ENCODE results near the gene HSH2D.
"Not testable (repeated sequence)": the region's sequence is repeated elsewhere in the genome, so short reads cannot be mapped to it uniquely, and the experiment has no call there.

Gene HSH2D, protein sequence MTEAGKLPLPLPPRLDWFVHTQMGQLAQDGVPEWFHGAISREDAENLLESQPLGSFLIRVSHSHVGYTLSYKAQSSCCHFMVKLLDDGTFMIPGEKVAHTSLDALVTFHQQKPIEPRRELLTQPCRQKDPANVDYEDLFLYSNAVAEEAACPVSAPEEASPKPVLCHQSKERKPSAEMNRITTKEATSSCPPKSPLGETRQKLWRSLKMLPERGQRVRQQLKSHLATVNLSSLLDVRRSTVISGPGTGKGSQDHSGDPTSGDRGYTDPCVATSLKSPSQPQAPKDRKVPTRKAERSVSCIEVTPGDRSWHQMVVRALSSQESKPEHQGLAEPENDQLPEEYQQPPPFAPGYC

DNA sequence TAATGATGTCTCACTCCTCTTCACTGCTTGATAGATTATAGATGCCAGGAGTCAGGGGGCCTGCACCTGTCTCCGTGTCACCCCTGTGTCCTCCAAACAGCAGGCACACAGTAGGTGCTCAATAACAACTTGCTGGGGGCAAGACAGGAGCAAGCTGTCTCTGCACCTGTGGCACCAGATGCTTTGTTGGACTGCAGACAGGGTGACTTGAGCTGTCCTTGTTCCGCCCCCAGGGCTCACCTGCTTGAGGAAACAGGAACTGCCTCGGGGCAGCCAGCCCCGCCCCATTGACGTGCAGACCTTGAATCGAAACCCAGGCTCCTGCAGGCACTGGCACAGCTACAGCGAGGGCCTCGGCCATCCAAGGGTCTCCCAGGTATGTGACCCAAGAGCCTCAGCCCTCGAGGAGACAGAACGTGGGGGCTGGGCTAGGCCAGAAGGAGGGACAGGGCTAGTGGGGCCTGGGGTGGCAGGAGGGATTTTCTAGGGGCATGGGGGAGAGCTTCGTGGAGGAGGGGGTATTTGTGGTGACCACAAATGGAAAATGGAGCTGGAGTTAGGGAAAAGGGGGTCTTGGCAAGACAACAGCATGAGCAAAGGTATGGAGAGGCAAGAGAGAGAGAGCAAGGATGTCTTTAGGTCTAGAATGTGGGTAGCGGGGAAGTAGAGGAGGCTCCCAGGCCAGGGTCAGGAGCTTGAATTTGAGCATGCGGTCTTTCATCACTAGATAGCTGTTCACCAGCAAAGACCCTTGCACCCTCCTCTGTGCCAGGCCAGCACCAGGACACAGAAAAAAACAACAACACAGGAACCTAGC, at the start of gene HSH2D:
Gene HSH2D, plus strand, starts transcription at position 287 of the 817 bp plus-strand sequence. CDS start 5,066 bp downstream, outside the sequence.
- no peak for DNase-seq

DNA sequence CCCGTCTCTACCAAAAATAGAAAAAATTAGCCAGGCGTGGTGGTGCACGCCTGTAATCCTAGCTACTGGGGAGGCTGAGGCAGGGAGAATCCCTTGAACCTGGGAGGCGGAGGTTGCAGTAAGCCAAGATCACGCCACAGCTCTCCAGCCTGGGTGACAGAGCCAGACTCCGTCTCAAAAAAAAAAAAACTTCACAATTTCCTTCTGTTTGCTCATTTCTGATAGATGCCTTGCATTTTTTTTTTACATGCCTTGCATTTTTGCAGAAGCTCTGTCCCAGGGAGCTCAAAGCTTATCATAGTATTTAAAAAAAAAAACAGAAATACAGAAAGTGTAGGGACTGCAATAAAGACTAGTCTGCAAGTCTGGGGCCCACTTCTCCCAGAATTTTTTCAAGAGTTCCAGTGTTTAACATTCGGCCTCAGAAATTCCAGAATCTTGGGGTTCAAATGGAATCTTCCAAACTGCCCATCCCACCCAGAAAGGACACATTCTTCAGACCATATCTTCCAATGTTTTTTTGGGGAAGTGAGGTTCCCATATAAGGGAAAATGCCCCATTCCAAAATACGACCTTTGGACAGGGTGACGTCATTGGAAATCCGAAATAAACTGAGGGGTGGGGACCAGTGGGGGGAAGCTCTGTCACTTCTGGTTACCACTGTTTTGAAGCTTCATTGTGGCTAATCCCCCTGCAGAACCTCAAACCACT, 49.0 kb upstream of the HSH2D start:
- DNase-seq = no peak

GRCh38 chr19:16095071-16095571, 48.4 kb upstream of the HSH2D start:
- DNase-seq = no peak

DNA sequence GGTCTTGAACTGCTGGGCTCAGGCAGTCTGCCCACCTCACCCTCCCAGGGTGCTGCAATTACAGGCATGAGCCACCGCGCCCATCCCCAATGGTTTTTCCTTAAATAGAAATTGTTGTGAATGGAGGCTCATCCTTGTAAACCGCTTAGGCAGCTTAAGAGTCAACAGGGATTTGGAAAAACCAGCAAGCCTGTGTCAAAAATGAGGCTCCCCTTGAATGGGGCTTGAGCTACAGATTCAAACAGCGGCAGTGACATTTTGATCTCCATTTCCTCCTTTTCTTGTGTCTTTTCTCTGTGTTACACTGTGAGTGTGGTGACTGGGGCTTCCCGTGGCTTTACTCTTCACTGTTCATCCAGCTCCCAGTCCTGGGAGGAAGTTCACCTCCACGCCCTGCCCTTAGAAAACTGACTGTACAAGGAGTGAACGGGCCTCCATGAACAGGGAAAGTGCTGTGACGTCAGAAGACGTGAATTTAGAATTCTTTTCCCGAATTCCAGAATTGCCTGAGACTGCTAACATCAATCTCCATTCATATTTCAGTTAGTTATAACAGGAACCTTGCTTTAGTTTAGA, 47.1 kb upstream of the HSH2D start:
- no peak for DNase-seq

GRCh38 chr19:16098416-16098768, 45.1 kb upstream of the HSH2D start:
- no peak for DNase-seq

DNA sequence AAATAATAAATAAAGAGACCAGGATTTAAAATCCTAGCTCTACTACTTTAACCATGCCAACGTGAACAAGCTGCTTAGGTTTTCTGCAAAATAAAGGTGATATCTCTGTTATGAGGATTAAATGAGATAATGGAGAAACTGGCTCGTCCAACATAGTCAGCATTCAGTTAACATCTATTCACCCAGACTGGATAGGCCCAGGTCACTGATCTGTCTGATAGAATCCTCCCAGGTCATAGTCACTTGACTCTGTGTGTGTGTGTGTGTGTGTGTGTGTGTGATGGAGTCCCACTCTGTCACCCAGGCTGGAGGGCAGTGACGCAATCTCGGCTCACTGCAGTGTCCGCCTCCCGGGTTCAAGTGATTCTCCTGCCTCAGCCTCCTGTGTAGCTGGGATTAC, 44.7 kb upstream of the HSH2D start:
- no peak for DNase-seq

GRCh38 chr19:16099314-16099965, 44.0 kb upstream of the HSH2D start:
- not testable (repeated sequence) for DNase-seq

DNA sequence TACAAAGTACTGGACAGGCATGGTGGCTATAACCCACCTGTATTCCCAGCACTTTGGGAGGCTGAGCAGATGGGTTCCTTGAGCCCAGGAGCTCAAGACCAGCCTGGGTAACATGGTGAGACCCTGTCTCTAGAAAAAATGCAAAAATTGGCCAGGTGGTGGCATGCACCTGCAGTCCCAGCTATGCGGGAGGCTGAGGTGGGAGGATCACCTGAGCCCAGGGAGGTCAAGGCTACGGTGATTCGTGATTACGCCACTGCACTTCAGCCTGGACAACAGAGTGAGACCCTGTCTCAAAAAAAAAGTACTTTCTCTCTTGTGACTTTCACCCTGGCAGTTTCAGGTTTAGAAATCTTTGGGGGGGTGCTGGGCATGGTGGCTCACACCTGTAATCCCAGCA, 43.0 kb upstream of the HSH2D start:
- DNase-seq = no peak

DNA sequence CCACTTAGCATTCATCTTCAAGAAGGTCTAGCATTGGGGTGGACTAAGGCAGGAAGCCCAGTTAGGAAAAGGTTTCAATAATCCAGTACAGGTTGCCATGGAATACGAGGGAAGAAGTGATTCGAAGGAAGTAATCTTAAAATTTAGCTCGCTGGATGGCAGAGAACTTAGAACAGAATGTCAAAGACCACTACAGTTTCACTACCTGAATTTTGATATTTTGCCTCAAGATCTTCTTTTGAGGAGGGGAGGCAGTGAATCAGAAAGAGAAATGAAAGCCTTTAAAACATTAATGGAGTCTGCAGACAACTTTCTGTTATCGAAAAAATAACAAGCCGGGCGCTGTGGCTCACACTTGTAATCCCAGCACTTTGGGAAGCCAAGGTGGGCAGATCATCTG, 38.8 kb upstream of the HSH2D start:
- DNase-seq = no peak

GRCh38 chr19:16106121-16106520, 37.4 kb upstream of the HSH2D start:
- DNase-seq = no peak

- DNase-seq = peak; percentile 98 to 99
Measured at GRCh38 chr19:16111160-16111908, 32.2 kb upstream of the HSH2D start, which contains the start of gene RAB8A. RAB8A (plus strand) TSS chr19:16111889; CDS start chr19:16111902, 13 bp downstream.

DNA sequence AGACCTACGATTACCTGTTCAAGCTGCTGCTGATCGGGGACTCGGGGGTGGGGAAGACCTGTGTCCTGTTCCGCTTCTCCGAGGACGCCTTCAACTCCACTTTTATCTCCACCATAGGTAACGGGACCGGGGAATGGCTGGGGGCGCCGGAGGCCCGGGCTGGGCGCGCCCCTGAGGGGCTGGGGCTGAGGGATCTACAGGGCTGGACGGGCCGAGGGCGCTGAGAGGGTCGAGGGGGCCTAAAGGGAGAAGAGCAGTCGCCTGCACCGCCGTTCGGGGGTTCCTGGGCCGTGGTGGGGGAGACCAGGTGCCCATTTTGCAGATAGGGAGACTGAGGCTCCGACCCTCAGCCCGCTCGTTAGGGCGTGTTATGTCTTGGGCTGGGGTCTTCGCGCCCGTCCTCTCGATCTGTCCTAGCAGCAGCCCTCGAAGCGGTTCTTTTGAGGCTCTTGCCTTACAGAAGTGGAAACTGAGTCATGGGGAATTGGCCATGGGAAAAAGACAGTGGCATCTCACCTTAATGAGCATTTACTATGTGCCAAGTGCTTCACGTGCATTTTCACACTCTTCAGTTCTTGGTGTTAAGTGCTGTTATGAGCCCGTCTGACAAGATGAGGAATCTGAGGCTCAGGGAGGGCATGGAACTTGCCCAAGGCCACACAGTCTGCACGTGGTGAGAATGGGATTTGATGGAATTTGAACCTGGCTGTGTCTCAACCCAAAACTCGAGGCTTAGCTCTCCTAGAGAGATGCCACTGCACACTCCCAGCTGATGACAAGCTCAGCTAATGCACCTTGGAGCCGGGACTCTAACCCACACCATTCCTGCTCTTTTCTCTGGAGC, 31.4 kb upstream of the HSH2D start:
- no peak for DNase-seq

GRCh38 chr19:16112778-16113177, 30.7 kb upstream of the HSH2D start:
- DNase-seq = no peak

- DNase-seq = no peak
Measured at GRCh38 chr19:16113727-16114126, 29.8 kb upstream of the HSH2D start.

GRCh38 chr19:16115301-16116039, 28.0 kb upstream of the HSH2D start:
- peak in 1 of 2 donors; percentile 41 for DNase-seq

- DNase-seq = no peak
Measured at GRCh38 chr19:16116067-16116466, 27.4 kb upstream of the HSH2D start.

GRCh38 chr19:16117594-16118033, 25.9 kb upstream of the HSH2D start:
- DNase-seq = no peak

DNA sequence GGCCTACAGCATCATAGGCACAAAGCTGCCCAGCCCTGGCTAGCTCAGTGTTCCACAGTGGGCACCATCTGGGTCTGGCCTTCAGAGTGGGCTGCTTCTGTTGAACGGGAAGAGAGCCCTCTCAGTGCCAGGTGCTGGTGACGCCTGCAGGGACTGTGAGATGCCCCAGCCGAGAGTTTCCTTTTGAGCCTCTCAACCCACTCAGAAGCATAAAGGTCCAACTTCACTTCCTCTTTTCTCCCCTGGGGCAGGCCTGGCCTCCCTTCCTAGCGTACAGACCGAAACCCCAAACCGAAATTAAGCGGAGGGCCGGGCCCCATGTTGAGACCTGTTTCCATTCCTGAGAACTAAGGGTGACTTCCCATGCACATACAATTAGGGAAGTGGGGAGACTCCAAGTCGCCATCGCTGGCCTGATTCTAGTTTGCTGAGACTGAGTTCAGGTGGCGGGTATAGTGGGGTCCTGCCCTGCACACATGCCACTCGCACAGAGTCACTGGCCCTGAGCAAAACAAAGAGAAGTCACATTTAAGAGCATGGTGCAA, 24.9 kb upstream of the HSH2D start:
- peak in 1 of 2 donors; percentile 15 for DNase-seq

Measured in hippocampal formation (tissue), 2 donors.